ENCODE data around the gene CNTN1.
"Not testable (repeated sequence)": the region's sequence is repeated elsewhere in the genome, so short reads cannot be mapped to it uniquely, and the experiment has no call there.

Gene CNTN1

DNA sequence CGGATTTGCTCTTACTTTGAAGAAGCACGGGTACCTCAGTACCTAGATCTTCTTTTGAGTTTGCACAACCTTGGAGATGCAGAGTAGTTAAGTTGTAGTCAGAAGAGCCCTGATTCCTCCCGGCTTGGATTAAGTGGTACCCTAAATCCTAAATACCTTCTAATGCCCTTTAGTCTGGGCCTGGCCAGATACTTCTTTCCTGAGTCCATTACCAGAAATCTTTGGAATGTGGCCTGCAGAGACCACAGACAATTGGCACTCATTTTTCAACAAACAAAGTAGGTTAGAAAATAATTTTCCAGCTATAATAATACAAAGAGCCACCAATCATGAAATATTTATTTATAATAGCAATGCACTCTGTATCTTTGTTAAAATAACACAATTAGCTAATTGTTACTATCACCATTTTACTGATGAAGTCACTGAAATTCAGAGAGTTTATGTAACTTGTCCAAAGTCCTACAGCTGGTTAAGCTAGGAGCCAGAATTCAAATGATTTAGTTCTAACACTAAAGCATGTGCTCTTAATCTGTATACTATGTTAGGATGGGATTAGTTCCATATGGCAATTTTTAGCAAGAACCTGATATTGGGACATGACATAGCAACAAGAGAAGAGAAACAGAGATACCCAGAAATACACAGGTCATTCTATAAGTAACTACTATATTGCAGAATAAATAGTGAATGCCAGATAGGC lies 363.8 kb downstream of the CNTN1 start:
- no peak for DNase-seq

- no peak for DNase-seq
Measured at GRCh38 chr12:41058266-41058665, 366.0 kb downstream of the CNTN1 start.

DNA sequence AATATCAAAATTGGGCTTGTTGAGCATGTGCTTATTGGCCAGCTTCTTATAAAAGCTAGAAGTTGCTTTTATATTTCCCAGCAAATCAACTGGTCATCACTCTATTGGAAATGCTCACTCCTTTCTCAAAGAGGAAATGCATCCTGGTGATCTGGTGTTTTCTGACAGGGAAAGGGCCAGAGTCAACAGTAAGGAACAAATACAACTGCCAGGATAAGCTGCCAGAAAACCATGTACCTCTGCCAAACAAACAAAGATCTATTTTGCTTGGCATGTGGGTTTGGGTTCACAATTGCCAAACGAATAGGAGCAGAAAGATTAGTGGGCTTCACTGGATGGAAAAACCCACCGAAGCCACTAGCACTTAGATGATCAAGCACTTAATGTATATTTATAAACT lies 369.0 kb downstream of the CNTN1 start:
- no peak for DNase-seq

GRCh38 chr12:41064411-41064810 lies 372.2 kb downstream of the CNTN1 start:
- DNase-seq = no peak

DNA sequence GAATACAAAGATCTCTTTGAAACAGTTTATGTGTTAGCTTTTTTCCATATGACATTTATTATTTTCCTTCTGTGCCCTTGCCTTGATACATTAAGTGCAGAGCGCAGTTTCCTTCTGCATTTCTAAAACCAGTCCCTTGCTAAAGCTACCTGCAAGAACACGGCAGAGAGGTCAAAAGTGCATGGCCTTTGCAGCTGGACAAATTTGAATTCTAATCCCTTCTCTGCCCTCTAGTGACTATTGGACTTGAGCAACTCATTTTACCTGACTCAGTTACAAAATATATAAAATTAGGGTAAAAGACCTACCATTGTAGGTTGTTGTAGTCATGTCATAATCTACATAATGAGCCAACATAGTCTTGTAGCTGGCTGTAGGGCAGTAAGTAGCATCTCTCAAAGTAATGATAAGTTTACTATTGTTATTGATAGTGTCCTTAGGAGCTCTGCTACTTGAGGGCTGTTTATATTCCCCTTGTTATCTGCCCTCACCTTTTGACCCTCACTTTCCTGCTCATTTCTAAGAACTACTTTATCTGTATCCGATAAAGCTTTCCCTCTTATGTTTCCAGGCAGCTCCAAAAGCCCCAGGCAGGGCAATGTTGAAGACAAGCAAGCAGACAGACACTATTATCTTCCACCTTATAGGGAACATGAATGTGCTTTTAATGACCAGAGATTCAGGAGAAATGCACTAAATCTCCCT lies 375.9 kb downstream of the CNTN1 start:
- no peak for DNase-seq

DNA sequence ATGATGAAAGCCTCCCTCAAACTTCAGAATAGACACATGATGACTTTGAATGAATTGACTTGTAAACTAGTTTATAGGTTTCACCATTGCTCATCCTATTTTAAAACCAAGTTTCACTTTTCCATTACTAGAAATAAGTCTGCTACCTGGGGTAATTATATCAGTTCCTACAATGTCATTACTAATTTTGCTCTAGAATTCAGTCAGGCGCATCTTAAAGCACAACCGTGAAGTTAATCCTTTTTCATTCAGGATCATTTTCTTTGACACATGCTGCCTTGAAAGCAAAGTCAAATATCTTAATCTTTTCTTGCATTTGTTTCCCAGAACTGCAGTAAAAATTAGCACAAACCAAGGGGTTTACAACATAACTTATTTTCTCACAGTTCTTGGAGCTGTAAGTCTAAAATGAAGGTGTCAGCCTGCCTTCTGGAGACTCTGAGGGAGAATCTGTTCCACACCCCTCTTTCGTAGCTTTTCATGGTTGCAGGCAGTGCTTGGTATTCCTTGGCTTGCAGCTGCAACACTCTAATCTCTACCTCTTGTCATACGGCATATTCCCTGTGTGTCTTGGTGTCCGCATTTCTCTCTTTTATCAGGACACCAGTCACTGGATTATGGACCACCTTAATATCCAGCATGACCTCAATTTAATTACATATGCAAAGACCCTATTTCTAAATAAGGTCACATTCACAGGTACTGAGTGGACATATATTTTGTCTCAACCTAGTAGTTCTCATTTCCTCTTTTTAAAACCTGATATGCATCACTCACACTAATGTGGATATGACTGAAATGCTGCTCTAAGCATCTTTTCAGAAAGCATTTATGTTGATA lies 381.6 kb downstream of the CNTN1 start:
- no peak for DNase-seq

DNA sequence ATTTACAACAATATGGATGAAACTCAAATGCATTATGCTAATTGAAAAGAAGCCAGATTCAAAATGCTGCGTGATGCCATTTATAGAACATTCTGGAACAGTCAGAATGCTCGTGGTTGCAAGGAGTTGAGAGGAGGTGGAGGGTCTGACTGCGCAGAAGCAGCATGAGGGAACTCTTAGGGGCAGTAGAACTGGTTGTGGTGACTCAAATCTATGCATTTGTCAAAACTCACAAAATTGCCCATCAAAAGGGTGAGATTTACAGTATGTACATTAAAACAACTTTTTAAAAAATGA lies 382.2 kb downstream of the CNTN1 start:
- no peak for DNase-seq

GRCh38 chr12:41076114-41076513 lies 383.9 kb downstream of the CNTN1 start:
- no peak for DNase-seq

DNA sequence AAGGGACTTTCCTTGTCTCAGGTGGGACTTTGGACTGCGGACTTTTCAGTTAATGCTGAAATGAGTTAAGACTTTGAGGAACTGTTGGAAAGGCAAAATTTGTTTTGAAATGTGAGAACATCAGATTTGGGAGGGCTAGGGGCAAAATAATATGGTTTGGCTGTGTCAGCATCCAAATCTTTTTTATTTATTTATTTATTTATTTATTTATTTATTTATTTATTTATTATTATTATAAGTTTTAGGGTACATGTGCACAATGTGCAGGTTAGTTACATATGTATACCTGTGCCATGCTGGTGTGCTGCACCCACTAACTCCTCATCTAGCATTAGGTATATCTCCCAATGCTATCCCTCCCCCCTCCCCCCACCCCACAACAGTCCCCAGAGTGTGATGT lies 389.0 kb downstream of the CNTN1 start:
- not testable (repeated sequence) for DNase-seq

DNA sequence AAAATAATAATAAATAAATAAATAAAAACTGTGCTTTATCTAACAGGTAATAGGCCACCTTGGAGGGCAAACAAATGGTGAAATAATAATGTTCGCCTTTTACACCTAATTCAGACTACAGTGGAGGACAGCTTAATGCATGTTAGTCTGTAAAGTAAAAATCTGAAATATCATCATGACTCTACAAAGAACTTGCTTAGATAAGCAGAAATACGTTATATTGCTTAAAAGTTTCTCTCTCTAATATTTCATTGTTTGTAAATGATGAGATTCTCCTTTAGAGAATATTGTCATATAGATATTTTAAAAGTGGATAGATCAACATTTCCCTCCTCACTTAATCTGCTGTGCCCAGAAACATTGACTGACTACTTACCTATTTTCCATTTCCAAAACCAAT lies 397.2 kb downstream of the CNTN1 start:
- DNase-seq = no peak

GRCh38 chr12:41092115-41092514 lies 399.9 kb downstream of the CNTN1 start:
- DNase-seq = no peak

- DNase-seq = no peak
Measured at GRCh38 chr12:41096797-41097196, 404.6 kb downstream of the CNTN1 start.

GRCh38 chr12:41100572-41100971 lies 408.3 kb downstream of the CNTN1 start:
- no peak for DNase-seq

- DNase-seq = no peak
Measured at GRCh38 chr12:41101806-41102205, 409.6 kb downstream of the CNTN1 start.

DNA sequence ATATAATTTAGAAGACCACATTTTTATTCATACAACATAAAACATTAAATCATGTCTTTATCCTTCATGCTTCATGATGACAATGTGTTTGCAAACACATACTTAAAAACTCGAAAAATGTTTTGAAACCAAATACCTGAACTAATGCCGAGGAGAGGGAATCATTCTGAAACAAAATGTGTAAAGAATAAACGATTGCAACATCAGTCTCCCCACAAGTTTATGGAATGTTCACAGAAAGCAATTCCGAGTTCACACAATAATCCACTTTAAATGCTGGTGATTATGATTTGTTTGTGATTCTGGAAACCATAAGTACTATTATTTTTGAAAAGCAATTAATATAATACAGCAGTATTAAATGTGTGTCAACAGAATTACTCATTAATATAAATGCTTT lies 411.4 kb downstream of the CNTN1 start:
- DNase-seq = no peak

- DNase-seq = no peak
Measured at GRCh38 chr12:41106315-41106714, 414.1 kb downstream of the CNTN1 start.

- DNase-seq = no peak
Measured at GRCh38 chr12:41108032-41108431, 415.8 kb downstream of the CNTN1 start.

DNA sequence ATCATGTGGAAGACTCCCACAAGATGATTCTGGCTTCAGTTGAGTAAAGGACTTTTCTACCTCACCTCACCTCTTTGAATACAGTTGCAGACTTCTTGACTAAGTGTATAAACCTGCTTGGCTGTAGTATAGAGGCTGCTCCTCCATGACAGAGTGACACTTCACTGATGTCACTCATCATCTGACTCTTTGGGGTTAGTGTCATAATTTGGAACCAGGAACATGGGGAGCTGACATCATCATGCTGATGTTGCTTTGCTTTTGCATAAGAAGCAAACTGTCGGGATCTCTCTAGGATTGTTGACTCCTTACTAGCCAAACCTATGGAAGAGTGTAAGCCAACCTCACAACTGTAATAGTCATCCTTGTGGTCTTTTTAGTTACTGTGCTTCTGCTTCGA lies 420.7 kb downstream of the CNTN1 start:
- no peak for DNase-seq

GRCh38 chr12:41120211-41120610 lies 428.0 kb downstream of the CNTN1 start:
- no peak for DNase-seq

DNA sequence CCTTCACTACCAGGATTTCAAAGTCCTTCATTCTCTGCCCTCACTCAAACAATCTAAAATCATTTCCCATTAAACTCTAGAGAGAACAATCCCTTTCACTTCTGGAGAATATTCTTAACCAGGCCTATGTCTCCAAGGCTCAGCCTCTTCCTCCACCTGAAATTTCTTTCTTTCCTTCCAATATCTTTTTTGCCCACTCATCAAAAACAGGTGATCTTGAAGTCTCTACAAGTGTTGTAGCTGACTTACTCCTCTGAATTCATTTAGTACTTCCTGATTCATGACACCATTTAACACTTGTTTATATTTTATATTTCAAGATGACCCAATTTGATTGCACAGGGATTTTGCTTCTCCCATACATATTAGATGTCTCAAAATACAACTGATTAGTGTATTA lies 429.1 kb downstream of the CNTN1 start:
- no peak for DNase-seq
